Testis (tissue), 3 donors: ENCODE measurements around the gene SYT1. TPM values are rescaled to one million over a fixed set of nuclear protein-coding genes. Genes with fewer than 3 reads are reported as not detected.
"Not testable (repeated sequence)": the region's sequence is repeated elsewhere in the genome, so short reads cannot be mapped to it uniquely, and the experiment has no call there.

Experiments
- DNase-seq: peaks from one replicate; pipeline ENCODE4 v3.0.0-alpha.2; 2019
- H3K27ac ChIP-seq, 2 donors: fragments of 200-600 bp; sonication (generic); one replicate each; pipeline ENCODE4 v1.5.1; 2019
- H3K27me3 ChIP-seq: fragments of 200-600 bp; sonication (generic); one replicate; pipeline ENCODE4 v1.5.1; 2019
- H3K36me3 ChIP-seq: fragments of 200-600 bp; sonication (generic); one replicate; pipeline ENCODE4 v1.5.1; 2017; ENCODE audit warnings: low read depth; ENCODE audit errors: missing control alignments
- H3K4me1 ChIP-seq: fragments of 200-600 bp; sonication (generic); one replicate; pipeline ENCODE4 v1.5.1; 2019
- H3K4me3 ChIP-seq, 2 donors: fragments of 200-600 bp; sonication (generic); one replicate each; pipeline ENCODE4 v1.5.1; 2017 to 2019
- H3K9me3 ChIP-seq: fragments of 200-600 bp; sonication (generic); one replicate; pipeline ENCODE4 v1.5.1; 2017
- POLR2A ChIP-seq: fragments of 450-650 bp; IDR thresholded peaks from one replicate; pipeline ENCODE4 v1.6.1; 2017; ENCODE audit warnings: antibody characterized with exemption, mild to moderate bottlenecking, moderate library complexity
- WGBS, 2 donors: methylation state at CpG; one replicate each; pipeline ENCODE4 v1.1.5; 2018; 5-methylcytosine and 5-hydroxymethylcytosine counted together
- intact Hi-C: fragments of 100-400 bp; cut with DNase I; formaldehyde crosslinking; loops from one replicate; pipeline ENCODE4 v1.15.1; 2023; ENCODE audit warnings: low total_unique reads
- polyA plus RNA-seq: library from polyadenylated mRNA; stranded (reverse); fragments of 350-450 nt; fragmentation: Illumina TruSeq; extraction: RNeasy Lipid Tissue Mini Kit (QIAGEN cat#74804); gene quantifications from one replicate; pipeline ENCODE4 v1.2.3, GENCODE V29; 2014; ENCODE audit warnings: low read depth, low replicate concordance; ENCODE audit not compliant: insufficient read depth
- total RNA-seq, 2 donors: library from RNA; depleted of rRNA; stranded (reverse); fragments of >200 nt; gene quantifications; one replicate each; pipeline ENCODE4 v1.2.3, GENCODE V29; 2016
- TF ChIP-seq, protein P1 (sequence below), 3 experiments: fragments of 450-650 bp in 2 of 3; fragments of 200-600 bp in 1 of 3; sonication (generic) in 1 of 3; IDR thresholded peaks; one replicate each; pipeline ENCODE4 v1.5.1; 2016 to 2019; ENCODE audit warnings: antibody characterized with exemption in 3 of 3, mild to moderate bottlenecking in 2 of 3, moderate library complexity in 1 of 3

Gene SYT1
- total and polyA plus RNA-seq, 3 donors from 2014 or later: 1.1 to 1.7 (median 1.3) TPM

DNA sequence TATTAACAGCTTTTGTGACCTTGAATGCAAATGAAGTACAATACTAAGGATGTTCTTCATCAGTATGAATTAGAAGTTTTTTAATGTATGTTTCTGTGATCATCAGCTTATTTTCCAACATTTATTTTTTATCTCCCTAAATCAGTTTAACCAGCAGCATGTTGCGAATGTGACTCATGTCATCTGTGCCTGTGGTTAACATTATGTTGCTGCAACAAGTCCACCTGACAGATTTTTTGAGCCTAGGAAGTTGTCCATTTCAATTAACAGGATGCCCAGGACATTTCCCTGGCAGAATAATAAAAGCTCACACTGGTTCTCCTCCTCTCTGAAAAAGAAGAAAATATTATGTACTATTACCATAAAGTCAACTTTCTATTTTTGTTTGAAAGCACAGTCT lies 155.5 kb downstream of the SYT1 start:
- Histone ChIP-seq H3K4me3 (no peak overlapping the region), H3K27ac (no peak overlapping the region), H3K4me1 (no peaks in the 10 kb centered on the region), H3K9me3 (no peaks in the 10 kb centered on the region), H3K36me3 (no peaks in the 10 kb centered on the region), H3K27me3 (no peaks in the 10 kb centered on the region)
- 86 to 93% methylated on average over 1 of the region's 1 CpG for WGBS, 2 donors
- intact Hi-C loops: no loop called here
- DNase-seq: no peak
- TF ChIP-seq, protein P1, sequence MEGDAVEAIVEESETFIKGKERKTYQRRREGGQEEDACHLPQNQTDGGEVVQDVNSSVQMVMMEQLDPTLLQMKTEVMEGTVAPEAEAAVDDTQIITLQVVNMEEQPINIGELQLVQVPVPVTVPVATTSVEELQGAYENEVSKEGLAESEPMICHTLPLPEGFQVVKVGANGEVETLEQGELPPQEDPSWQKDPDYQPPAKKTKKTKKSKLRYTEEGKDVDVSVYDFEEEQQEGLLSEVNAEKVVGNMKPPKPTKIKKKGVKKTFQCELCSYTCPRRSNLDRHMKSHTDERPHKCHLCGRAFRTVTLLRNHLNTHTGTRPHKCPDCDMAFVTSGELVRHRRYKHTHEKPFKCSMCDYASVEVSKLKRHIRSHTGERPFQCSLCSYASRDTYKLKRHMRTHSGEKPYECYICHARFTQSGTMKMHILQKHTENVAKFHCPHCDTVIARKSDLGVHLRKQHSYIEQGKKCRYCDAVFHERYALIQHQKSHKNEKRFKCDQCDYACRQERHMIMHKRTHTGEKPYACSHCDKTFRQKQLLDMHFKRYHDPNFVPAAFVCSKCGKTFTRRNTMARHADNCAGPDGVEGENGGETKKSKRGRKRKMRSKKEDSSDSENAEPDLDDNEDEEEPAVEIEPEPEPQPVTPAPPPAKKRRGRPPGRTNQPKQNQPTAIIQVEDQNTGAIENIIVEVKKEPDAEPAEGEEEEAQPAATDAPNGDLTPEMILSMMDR (IDR thresholded peaks at IDR 0.05): no peak
- no peak for TF ChIP-seq POLR2A

DNA sequence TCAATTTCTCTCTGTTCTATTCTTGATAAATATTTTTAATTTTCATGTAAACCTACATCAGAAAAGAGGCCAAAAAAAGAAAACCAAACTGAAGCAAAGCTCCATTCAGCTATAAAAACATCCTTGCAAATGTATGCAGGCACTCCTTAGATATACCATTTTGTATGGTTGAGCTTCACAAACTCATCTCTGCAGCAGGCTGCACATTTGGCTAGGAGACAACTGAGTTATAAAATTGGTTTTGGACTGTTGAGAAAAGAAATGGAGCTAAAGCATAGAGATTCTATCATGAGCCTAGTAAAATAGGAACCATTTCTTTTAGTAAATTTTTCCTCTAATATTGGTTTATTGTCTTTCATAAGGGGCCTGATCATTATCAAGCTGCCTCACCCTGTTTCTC lies 156.4 kb downstream of the SYT1 start:
- no peaks in the 10 kb centered on the region for H3K4me1 ChIP-seq
- H3K9me3 ChIP-seq: no peaks in the 10 kb centered on the region
- H3K27ac ChIP-seq: no peak overlapping the region
- TF ChIP-seq, protein P1 (IDR thresholded peaks at IDR 0.05): no peak
- no peak for TF ChIP-seq POLR2A
- H3K27me3 ChIP-seq: no peaks in the 10 kb centered on the region
- DNase-seq: no peak
- H3K4me3 ChIP-seq: no peak overlapping the region
- H3K36me3 ChIP-seq: no peaks in the 10 kb centered on the region
- intact Hi-C loops: no loop called here

DNA sequence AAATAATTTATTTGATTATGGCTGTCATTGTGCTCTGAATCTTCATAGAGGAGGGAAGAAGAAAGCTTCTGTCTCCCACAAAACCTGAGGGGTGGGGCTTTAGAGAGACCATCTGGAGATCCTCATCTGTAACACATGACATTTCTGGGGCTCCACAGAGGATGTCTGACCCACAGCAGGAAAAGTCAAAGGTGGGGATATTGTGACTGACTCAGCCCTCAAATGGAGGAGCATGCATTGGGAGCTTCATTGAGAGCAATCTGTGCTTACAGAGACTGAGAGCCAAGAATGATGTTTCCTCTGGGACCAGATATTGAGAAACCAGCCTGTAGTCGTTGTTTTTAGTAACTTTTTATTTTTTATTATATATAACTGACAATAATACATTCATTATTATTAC lies 158.7 kb downstream of the SYT1 start:
- TF ChIP-seq, protein P1 (IDR thresholded peaks at IDR 0.05): no peak
- no peak for TF ChIP-seq POLR2A
- Histone ChIP-seq H3K27me3 (no peaks in the 10 kb centered on the region), H3K4me3 (no peak overlapping the region), H3K36me3 (no peaks in the 10 kb centered on the region), H3K27ac (no peak overlapping the region), H3K9me3 (no peaks in the 10 kb centered on the region), H3K4me1 (no peaks in the 10 kb centered on the region)
- no peak for DNase-seq
- 25 to 41% methylated on average over 1 of the region's 1 CpG for WGBS, 2 donors
- intact Hi-C loops: no loop called here

DNA sequence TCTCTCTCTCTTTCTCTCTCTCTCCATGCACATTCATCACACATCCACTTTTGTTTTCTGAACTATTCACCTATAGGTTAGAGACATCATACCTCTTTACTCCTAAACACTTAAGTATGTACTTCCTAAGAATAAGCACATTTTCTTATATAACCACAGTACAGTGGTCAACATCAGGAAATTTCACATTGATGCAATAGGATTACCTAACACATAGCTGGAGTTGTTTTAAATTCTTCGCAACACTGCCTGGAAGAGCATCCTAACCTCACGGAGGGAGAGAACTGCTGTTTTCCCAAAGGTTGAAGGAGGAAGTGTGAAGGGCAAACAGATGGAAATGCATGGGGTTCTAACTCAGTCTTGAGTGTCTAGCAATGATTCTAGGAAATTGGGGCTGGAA lies 159.2 kb downstream of the SYT1 start:
- Histone ChIP-seq H3K36me3 (no peaks in the 10 kb centered on the region), H3K9me3 (no peaks in the 10 kb centered on the region), H3K4me3 (no peak overlapping the region), H3K27me3 (no peaks in the 10 kb centered on the region), H3K4me1 (no peaks in the 10 kb centered on the region), H3K27ac (no peak overlapping the region)
- no peak for DNase-seq
- intact Hi-C loops: no loop called here
- 89 to 94% methylated on average over 2 of the region's 2 CpGs for WGBS, 2 donors
- TF ChIP-seq POLR2A: no peak
- TF ChIP-seq, protein P1 (IDR thresholded peaks at IDR 0.05): no peak

DNA sequence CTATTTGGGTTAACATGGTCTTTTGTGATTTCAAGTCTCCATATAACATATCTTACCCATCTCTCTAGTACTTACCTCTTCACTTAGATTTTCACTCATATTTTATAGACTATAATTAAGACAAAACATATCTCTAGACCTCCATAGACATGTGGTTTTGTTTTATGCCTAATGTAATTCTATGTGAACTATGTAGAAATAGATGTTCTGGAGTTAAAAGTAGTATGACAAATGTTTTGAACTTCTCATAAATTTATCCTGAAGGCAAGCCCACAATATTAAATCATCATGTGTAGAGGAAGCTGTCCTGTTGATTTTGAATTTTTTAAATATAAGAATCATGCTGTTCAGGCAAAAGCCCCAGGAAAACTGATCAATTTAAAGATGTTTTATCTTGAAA lies 169.2 kb downstream of the SYT1 start:
- DNase-seq: no peak
- TF ChIP-seq, protein P1 (IDR thresholded peaks at IDR 0.05): no peak
- no peak for TF ChIP-seq POLR2A
- no peaks in the 10 kb centered on the region for H3K27me3 ChIP-seq
- H3K4me3 ChIP-seq: no peak overlapping the region
- H3K9me3 ChIP-seq: no peaks in the 10 kb centered on the region
- no peak overlapping the region for H3K27ac ChIP-seq
- no peaks in the 10 kb centered on the region for H3K36me3 ChIP-seq
- no peaks in the 10 kb centered on the region for H3K4me1 ChIP-seq
- intact Hi-C loops: no loop called here

DNA sequence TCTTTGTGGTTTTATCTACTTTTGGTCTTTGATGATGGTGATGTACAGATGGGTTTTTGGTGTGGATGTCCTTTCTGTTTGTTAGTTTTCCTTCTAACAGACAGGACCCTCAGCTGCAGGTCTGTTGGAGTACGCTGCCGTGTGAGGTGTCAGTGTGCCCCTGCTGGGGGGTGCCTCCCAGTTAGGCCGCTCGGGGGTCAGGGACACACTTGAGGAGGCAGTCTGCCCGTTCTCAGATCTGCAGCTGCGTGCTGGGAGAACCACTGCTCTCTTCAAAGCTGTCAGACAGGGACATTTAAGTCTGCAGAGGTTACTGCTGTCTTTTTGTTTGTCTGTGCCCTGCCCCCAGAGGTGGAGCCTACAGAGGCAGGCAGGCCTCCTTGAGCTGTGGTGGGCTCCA lies 180.2 kb downstream of the SYT1 start:
- H3K27ac ChIP-seq, H3K9me3 ChIP-seq, H3K4me3 ChIP-seq, H3K36me3 ChIP-seq, H3K4me1 ChIP-seq, intact Hi-C loops, DNase-seq, H3K27me3 ChIP-seq: not testable (repeated sequence)
- WGBS, 2 donors: 80% methylated on average over 6 of the region's 6 CpGs; no CpG with 5 or more reads in 1 of the 2 donors

DNA sequence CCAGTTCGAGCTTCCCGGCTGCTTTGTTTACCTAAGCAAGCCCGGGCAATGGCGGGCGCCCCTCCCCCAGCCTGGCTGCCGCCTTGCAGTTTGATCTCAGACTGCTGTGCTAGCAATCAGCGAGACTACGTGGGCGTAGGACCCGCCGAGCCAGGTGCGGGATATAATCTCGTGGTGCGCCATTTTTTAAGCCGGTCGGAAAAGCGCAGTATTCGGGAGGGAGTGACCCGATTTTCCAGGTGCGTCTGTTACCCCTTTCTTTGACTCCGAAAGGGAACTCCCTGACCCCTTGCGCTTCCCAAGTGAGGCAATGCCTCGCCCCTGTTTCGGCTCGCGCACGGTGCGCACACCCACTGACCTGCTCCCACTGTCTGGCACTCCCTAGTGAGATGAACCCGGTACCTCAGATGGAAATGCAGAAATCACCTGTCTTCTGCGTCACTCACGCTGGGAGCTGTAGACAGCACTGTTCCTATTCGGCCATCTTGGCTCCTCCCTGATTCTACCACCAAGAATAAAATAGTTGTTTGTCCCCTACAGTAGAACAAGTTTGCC lies 180.7 kb downstream of the SYT1 start:
- DNase-seq, H3K4me3 ChIP-seq, H3K4me1 ChIP-seq, intact Hi-C loops, H3K27ac ChIP-seq, H3K36me3 ChIP-seq, H3K9me3 ChIP-seq, H3K27me3 ChIP-seq: not testable (repeated sequence)
- 91% methylated on average over 29 to 32 of the region's 32 CpGs for WGBS, 2 donors
